ENCODE data around the gene CPED1.

GRCh38 chr7:121041516-121042148 is 53.1 kb downstream of the CPED1 start:
- TF ChIP-seq KLF16 (tag by site-specific recombination; IDR thresholded peaks at IDR 0.05) (no peak), CTCF (tag by site-specific recombination; IDR thresholded peaks at IDR 0.05) (no peak), ZFP3 (tag by site-specific recombination; IDR thresholded peaks at IDR 0.05; ENCODE audit: low read depth) (no peak), KLF8 (tag by site-specific recombination; IDR thresholded peaks at IDR 0.05) (no peak)
